ENCODE results near the gene ARPC2. TPM values are rescaled to one million over a fixed set of nuclear protein-coding genes. Genes with fewer than 3 reads are reported as not detected.

The ARPC2 gene
- total and polyA plus RNA-seq, 2 of the 13 experiments (the other 11 are each of a cell fraction or from before 2014, with no cell fraction given) = 168 to 303 TPM

- Histone ChIP-seq H3K27ac (ENCODE audit: extremely low read length, insufficient read depth, low read length) (peak overlapping the region; percentile 5), H3K36me3 (replicated peaks in 1 of 2; ENCODE audit: control insufficient read depth in 1 of 2, insufficient read depth in 2 of 2, low read length in 2 of 2) (peaks cover 27 to 43% of the 10 kb centered on the region in 2 experiments), H3K27me3 (ENCODE audit: control insufficient read depth in 1 of 2, insufficient read depth in 2 of 2, low read length in 2 of 2) (no peaks in the 10 kb centered on the region; a peak in 1 of 5 replicates), H3K9me3 (ENCODE audit: low read length) (no peaks in the 10 kb centered on the region), H2AFZ (ENCODE audit: low read length) (no peak overlapping the region), H3K4me2 (ENCODE audit: low read depth, low read length) (no peak overlapping the region; the same call in 1 of the 2 replicates), H3K4me1 (ENCODE audit: insufficient read depth, low read length) (peaks cover 33% of the 10 kb centered on the region), H3K79me2 (ENCODE audit: insufficient read depth, low read length) (peaks cover 21% of the 10 kb centered on the region), H3K9ac (ENCODE audit: insufficient read depth, low read depth, low read length) (no peak overlapping the region), H3K4me3 (replicated peaks in 1 of 3; ENCODE audit: insufficient read depth in 1 of 3, low read depth in 2 of 3, low read length in 3 of 3) (no peak overlapping the region), H4K20me1 (ENCODE audit: insufficient read depth, low read length) (no peaks in the 10 kb centered on the region; the same call in 1 of the 2 replicates)
- ChIA-PET CTCF (ENCODE audit: low intra/inter-chr PET ratio, low total read pairs) (interaction anchor here (0.8 to 2.0 kb wide), 11 partner anchors 15 to 244 kb away, joined by 3 to 13 read pairs (median 7); partner anchors contain the start of genes CATIP and TMBIM1), POLR2A (interaction anchor here (1.0 to 7.5 kb wide), 4 partner anchors 13 to 128 kb away, joined by 4 to 121 read pairs (median 59); partner anchors contain the start of genes CTDSP1 and TMBIM1)
- peak; percentile 92 for FAIRE-seq
- peak; percentile 43 for ATAC-seq
- intact Hi-C loops (cut with micrococcal nuclease; ENCODE audit: unreplicated experiment) (loop anchor here (1.0 to 5.0 kb wide), 7 partner anchors 12 to 244 kb away; partner anchors contain the start of genes ARPC2 and CATIP), in situ Hi-C loops (cut with HindIII; ENCODE audit: extremely low pct_ligation_motif_present, low pct_unique_long_range_greater_than_20kb) (loop anchor here (5.0 to 10.0 kb wide), 2 partner anchors 192 to 375 kb away; no protein-coding TSS in a partner anchor)
- DNase-seq (ENCODE audit: low spot score) = peak; percentile 84
- no TSS peak for BruUV-seq (replicated peaks)
- 53% methylated on average over 16 of the region's 18 CpGs for WGBS (ENCODE audit: low lambda C conversion rate)
- TF ChIP-seq RARA (CRISPR knock-in tag; IDR thresholded peaks at IDR 0.05) (peak; percentile 17; the same call in 1 of the 2 replicates), NFYC (CRISPR knock-in tag; IDR thresholded peaks at IDR 0.05) (no peak), CEBPG (CRISPR knock-in tag; IDR thresholded peaks at IDR 0.05) (peak; percentile 72), ZNF710 (CRISPR knock-in tag; IDR thresholded peaks at IDR 0.05; ENCODE audit: borderline replicate concordance) (peak; percentile 48; the same call in 1 of the 2 replicates), NR3C1 (CRISPR knock-in tag; IDR thresholded peaks at IDR 0.05) (no peak), GFI1 (CRISPR knock-in tag; IDR thresholded peaks at IDR 0.05; ENCODE audit: borderline replicate concordance) (0 out of 2 replicates have a peak, but pooled peaks have one; percentile 25), HNRNPL (IDR thresholded peaks at IDR 0.05; ENCODE audit: low read depth, low read length) (0 out of 2 replicates have a peak, but pooled peaks have one; percentile 19), ZNF280D (CRISPR knock-in tag; IDR thresholded peaks at IDR 0.05) (no peak), DNMT1 (CRISPR knock-in tag; IDR thresholded peaks at IDR 0.05) (no peak), HNF1B (CRISPR knock-in tag; IDR thresholded peaks at IDR 0.05) (peak; percentile 79; the same call in 1 of the 2 replicates), CSRNP1 (CRISPR knock-in tag; IDR thresholded peaks at IDR 0.05) (peak; percentile 57; the same call in 1 of the 2 replicates), MED1 (CRISPR knock-in tag; IDR thresholded peaks at IDR 0.05) (peak; percentile 58; the same call in 1 of the 2 replicates), IRF1 (CRISPR knock-in tag; IDR thresholded peaks at IDR 0.05; ENCODE audit: low read depth) (no peak)
Measured at GRCh38 chr2:218272531-218273212, 55.7 kb downstream of the ARPC2 start.
